ENCODE data around the gene LRBA.
"Not testable (repeated sequence)": the region's sequence is repeated elsewhere in the genome, so short reads cannot be mapped to it uniquely, and the experiment has no call there.

Gene LRBA

GRCh38 chr4:151021637-151022334 is 6.7 kb upstream of the LRBA start:
- no peak for DNase-seq

- DNase-seq, result peak; percentile 42
These were observed 619 bp upstream of the LRBA start for GRCh38 chr4:151015459-151016347.

- no peak for DNase-seq
These were observed 1.1 kb downstream of the LRBA start for GRCh38 chr4:151013944-151014343.

GRCh38 chr4:151013491-151013890 is 1.6 kb downstream of the LRBA start:
- no peak for DNase-seq

- DNase-seq, result no peak
These were observed 2.3 kb downstream of the LRBA start for GRCh38 chr4:151012820-151013219.

- DNase-seq, result no peak
These were observed 2.7 kb downstream of the LRBA start for GRCh38 chr4:151012376-151012775.

GRCh38 chr4:151004222-151004621 is 10.9 kb downstream of the LRBA start:
- no peak for DNase-seq

- no peak for DNase-seq
These were observed 14.2 kb downstream of the LRBA start for GRCh38 chr4:151000747-151001429.

- DNase-seq, result no peak
These were observed 16.0 kb downstream of the LRBA start for GRCh38 chr4:150999086-150999485.

GRCh38 chr4:150997141-150997540 is 17.9 kb downstream of the LRBA start:
- DNase-seq, result no peak

GRCh38 chr4:150994721-150995120 is 20.4 kb downstream of the LRBA start:
- no peak for DNase-seq

GRCh38 chr4:150993577-150993976 is 21.5 kb downstream of the LRBA start:
- not testable (repeated sequence) for DNase-seq

GRCh38 chr4:150990993-150991392 is 24.1 kb downstream of the LRBA start:
- DNase-seq, result no peak

- DNase-seq, result no peak
These were observed 24.8 kb downstream of the LRBA start for GRCh38 chr4:150990250-150990649.

GRCh38 chr4:150988238-150988637 is 26.8 kb downstream of the LRBA start:
- no peak for DNase-seq

- no peak for DNase-seq
These were observed 27.9 kb downstream of the LRBA start for GRCh38 chr4:150987204-150987603.

- no peak for DNase-seq
These were observed 29.0 kb downstream of the LRBA start for GRCh38 chr4:150986085-150986484.

- no peak for DNase-seq
These were observed 31.2 kb downstream of the LRBA start for GRCh38 chr4:150983851-150984250.

GRCh38 chr4:150982557-150983233 is 32.4 kb downstream of the LRBA start:
- DNase-seq, result no peak

GRCh38 chr4:150978738-150979575 is 36.1 kb downstream of the LRBA start:
- no peak for DNase-seq

- DNase-seq, result no peak
These were observed 38.5 kb downstream of the LRBA start for GRCh38 chr4:150976478-150977118.

- DNase-seq, result no peak
These were observed 40.3 kb downstream of the LRBA start for GRCh38 chr4:150974750-150975149.

All from amniotic stem cell (primary cell).